Loucy (cell line): ENCODE data around the gene HOGA1.
A peak's percentile ranks its signal among the peaks of the same experiment; 100 is the strongest.

Source experiments
- H2AFZ ChIP-seq: fragments of 200-600 bp; sonication (generic); 2 replicates; pipeline ENCODE4 v1.6.0; 2016; ENCODE audit warnings: antibody characterized with exemption, mild to moderate bottlenecking, low read length, moderate library complexity
- H3F3A ChIP-seq: fragments of 200-600 bp; 2 replicates; pipeline ENCODE4 v1.6.0; 2016; ENCODE audit warnings: antibody characterized with exemption, low read depth, mild to moderate bottlenecking
- H3K27me3 ChIP-seq: fragments of 200-600 bp; sonication (generic); 2 replicates; pipeline ENCODE4 v1.6.1; 2014; ENCODE audit warnings: low read length, mild to moderate bottlenecking; ENCODE audit not compliant: insufficient read depth, poor library complexity, severe bottlenecking
- H3K36me3 ChIP-seq: fragments of 200-600 bp; sonication (generic); 2 replicates; pipeline ENCODE4 v1.6.1; 2016; ENCODE audit warnings: low read length; ENCODE audit not compliant: insufficient read depth
- H3K4me1 ChIP-seq: fragments of 200-600 bp; sonication (generic); 2 replicates; pipeline ENCODE4 v1.5.1; 2014; ENCODE audit warnings: low read length, mild to moderate bottlenecking; ENCODE audit not compliant: insufficient read depth, poor library complexity, severe bottlenecking
- H3K4me2 ChIP-seq: fragments of 200-600 bp; sonication (generic); 2 replicates; pipeline ENCODE4 v1.6.0; 2014; ENCODE audit warnings: antibody characterized with exemption, low read length, low read depth, mild to moderate bottlenecking; ENCODE audit not compliant: poor library complexity, severe bottlenecking
- H3K4me3 ChIP-seq: fragments of 200-600 bp; sonication (generic); 2 replicates; pipeline ENCODE4 v1.5.1; 2014; ENCODE audit warnings: low read length, mild to moderate bottlenecking, mixed read lengths; ENCODE audit not compliant: poor library complexity, severe bottlenecking
- H3K79me2 ChIP-seq: fragments of 200-600 bp; sonication (generic); 2 replicates; pipeline ENCODE4 v1.6.1; 2014; ENCODE audit warnings: low read length; ENCODE audit not compliant: insufficient read depth
- H3K9ac ChIP-seq: fragments of 200-600 bp; sonication (generic); 2 replicates; pipeline ENCODE4 v1.6.0; 2014; ENCODE audit warnings: mild to moderate bottlenecking, low read depth, low read length, moderate library complexity; ENCODE audit not compliant: poor library complexity, severe bottlenecking
- H3K9me2 ChIP-seq: fragments of 200-600 bp; sonication (generic); replicated peaks from 2 replicates; pipeline ENCODE4 v1.6.1; 2016; ENCODE audit warnings: low read depth, low read length, mixed read lengths
- H3K9me3 ChIP-seq: fragments of 200-600 bp; sonication (generic); 2 replicates; pipeline ENCODE4 v1.6.1; 2014; ENCODE audit warnings: mild to moderate bottlenecking, antibody characterized with exemption, low read length, low read depth; ENCODE audit not compliant: insufficient read depth
- H4K20me1 ChIP-seq: fragments of 200-600 bp; sonication (generic); 2 replicates; pipeline ENCODE4 v1.6.0; 2014; ENCODE audit warnings: antibody characterized with exemption, low read length, mild to moderate bottlenecking; ENCODE audit not compliant: insufficient read depth, poor library complexity, severe bottlenecking
- EZH2phosphoT487 ChIP-seq: fragments of 200-600 bp; IDR thresholded peaks from 2 replicates; pipeline ENCODE4 v1.6.1; 2018; ENCODE audit warnings: antibody characterized with exemption, mild to moderate bottlenecking, moderate library complexity, borderline replicate concordance
- TF ChIP-seq, protein P1 (sequence below): fragments of 200-600 bp; sonication (generic); conservative IDR thresholded peaks from 2 replicates; pipeline ENCODE4 v1.5.1; 2014; ENCODE audit warnings: mild to moderate bottlenecking, antibody characterized with exemption, low read length

HOGA1 gene

DNA sequence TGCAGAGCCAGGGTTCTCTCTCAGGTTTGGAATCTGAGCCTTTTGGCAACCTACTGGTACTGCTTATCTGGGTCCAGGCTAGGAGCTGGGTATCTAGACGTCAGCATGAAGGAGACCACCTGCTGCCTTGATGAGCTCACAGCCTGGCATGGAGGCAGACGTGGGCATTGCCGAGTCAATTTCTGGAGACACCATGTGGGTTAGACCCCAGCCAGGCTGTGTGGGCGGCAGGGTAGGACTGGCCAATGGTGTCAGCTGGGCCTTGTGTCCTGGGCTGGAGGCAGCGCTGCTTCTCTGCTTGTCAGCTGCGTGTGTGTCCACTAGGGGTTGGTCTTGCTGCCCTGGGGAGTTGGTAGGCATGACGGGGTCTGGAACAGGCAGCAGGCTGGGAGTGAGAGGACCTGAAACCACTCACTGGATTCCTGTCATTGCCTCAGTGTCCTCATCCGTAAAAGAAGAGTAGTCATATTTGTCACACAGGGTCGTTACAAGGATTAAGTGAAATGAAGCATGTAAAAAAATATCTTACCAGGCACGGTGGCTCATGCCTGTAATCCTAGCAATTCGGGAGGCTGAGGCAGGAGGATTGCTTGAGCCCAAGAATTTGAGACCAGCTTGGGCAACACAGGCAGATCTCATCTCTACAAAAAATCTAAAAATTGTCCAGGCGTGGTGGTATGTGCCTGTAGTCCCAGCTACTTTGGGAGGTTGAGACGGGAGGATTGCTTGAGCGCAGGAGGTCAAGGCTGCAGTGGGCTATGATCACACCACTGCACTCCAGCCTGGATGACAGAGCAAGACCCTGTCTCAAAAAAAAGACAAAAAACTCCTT lies 43.3 kb upstream of the HOGA1 start:
- H3K36me3 ChIP-seq: no peaks in the 10 kb centered on the region
- no peak overlapping the region for H3K9ac ChIP-seq
- H3K9me3 ChIP-seq: no peaks in the 10 kb centered on the region
- no peaks in the 10 kb centered on the region for H3K9me2 ChIP-seq
- H3K4me3 ChIP-seq: no peak overlapping the region
- H2AFZ ChIP-seq: no peak overlapping the region
- H3K4me1 ChIP-seq: peaks cover 13% of the 10 kb centered on the region
- TF ChIP-seq, protein P1, sequence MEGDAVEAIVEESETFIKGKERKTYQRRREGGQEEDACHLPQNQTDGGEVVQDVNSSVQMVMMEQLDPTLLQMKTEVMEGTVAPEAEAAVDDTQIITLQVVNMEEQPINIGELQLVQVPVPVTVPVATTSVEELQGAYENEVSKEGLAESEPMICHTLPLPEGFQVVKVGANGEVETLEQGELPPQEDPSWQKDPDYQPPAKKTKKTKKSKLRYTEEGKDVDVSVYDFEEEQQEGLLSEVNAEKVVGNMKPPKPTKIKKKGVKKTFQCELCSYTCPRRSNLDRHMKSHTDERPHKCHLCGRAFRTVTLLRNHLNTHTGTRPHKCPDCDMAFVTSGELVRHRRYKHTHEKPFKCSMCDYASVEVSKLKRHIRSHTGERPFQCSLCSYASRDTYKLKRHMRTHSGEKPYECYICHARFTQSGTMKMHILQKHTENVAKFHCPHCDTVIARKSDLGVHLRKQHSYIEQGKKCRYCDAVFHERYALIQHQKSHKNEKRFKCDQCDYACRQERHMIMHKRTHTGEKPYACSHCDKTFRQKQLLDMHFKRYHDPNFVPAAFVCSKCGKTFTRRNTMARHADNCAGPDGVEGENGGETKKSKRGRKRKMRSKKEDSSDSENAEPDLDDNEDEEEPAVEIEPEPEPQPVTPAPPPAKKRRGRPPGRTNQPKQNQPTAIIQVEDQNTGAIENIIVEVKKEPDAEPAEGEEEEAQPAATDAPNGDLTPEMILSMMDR: 0 out of 2 replicates have a peak, but pooled peaks have one; percentile 12
- no peak for TF ChIP-seq EZH2phosphoT487
- H3K4me2 ChIP-seq: no peak overlapping the region
- H3F3A ChIP-seq: no peaks in the 10 kb centered on the region
- H3K79me2 ChIP-seq: no peaks in the 10 kb centered on the region
- no peaks in the 10 kb centered on the region for H3K27me3 ChIP-seq
- no peaks in the 10 kb centered on the region for H4K20me1 ChIP-seq

DNA sequence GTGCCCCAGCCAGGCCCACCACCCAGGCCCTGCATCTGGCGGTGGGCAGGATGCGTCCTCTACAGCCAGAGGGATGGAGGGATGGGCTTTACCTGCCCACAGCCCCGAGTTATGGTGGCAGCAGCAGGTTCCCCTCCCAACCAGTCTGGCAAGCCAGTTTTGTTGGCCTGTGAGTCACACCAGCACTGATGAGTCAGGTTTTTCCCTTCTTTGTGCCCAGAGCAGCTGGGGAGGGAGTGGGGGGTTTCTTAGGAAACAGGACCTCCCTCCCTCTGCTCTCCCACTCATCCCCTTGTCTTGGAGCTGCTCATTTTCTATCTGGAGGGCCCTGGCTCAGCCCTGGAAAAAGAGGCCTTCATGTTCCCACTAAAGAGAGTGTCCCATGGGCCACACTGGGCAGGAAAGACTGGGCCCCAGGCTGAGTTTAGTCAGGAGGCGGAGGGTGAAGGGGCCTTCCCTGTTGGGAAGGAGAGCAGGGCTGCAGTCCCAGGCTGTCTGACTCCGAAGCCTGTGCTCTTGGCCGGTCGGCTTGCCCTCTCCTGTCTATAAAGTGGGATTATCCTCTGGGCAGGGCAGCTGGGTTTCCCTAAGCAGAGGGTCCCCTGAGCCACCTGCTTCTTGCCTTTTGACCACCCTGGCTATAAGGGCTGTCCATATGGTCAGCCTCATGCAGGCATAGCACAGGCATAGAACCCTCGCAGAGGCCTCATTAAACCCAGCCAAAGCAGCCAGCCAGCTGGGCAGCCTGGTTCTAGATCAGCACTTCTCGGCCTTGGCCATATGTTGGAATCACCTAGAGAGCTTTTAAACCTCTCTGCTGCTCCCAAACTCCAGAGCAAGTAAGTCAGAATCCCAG lies 41.8 kb upstream of the HOGA1 start:
- H4K20me1 ChIP-seq: no peaks in the 10 kb centered on the region
- H3K9me2 ChIP-seq: no peaks in the 10 kb centered on the region
- no peaks in the 10 kb centered on the region for H3K36me3 ChIP-seq
- H3K4me3 ChIP-seq: no peak overlapping the region
- TF ChIP-seq, protein P1: no peak
- TF ChIP-seq EZH2phosphoT487: no peak
- peaks cover 13% of the 10 kb centered on the region for H3K4me1 ChIP-seq
- H3K4me2 ChIP-seq: peak overlapping the region; percentile 32
- H3K9me3 ChIP-seq: no peaks in the 10 kb centered on the region
- H3K79me2 ChIP-seq: no peaks in the 10 kb centered on the region
- no peak overlapping the region for H2AFZ ChIP-seq
- peak overlapping the region; percentile 16 for H3K9ac ChIP-seq
- H3K27me3 ChIP-seq: no peaks in the 10 kb centered on the region
- H3F3A ChIP-seq: no peaks in the 10 kb centered on the region

DNA sequence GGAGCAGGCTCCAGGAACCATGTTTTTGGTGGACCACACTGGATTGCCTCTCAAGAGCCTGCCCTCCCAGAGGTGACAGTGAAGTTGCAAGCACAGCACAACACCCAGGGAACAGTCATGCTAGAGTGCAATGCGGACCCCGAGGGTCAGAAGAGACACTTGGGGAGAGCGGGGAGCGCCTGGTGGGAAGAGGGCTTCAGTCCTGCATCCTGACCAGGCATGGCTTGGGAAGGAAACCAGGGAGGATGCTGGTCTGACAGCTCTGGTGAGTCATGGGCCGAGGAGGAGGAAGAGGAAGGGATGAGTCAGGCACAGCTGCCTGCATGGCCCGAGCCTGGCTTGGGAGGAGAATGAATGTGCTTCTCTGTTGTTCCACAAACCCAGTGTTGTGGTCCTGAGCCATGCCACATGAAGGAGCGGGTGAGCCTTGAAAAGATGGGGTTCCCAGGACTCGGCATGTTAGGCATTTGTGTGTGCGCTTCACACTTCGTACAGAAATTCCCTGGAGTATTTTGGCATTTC lies 41.1 kb upstream of the HOGA1 start:
- no peaks in the 10 kb centered on the region for H3K27me3 ChIP-seq
- H3K9ac ChIP-seq: no peak overlapping the region
- no peak overlapping the region for H2AFZ ChIP-seq
- H3K4me2 ChIP-seq: peak overlapping the region; percentile 32
- TF ChIP-seq, protein P1: no peak
- no peak for TF ChIP-seq EZH2phosphoT487
- no peaks in the 10 kb centered on the region for H4K20me1 ChIP-seq
- H3K9me3 ChIP-seq: no peaks in the 10 kb centered on the region
- no peaks in the 10 kb centered on the region for H3K36me3 ChIP-seq
- peaks cover 13% of the 10 kb centered on the region for H3K4me1 ChIP-seq
- no peaks in the 10 kb centered on the region for H3K9me2 ChIP-seq
- H3F3A ChIP-seq: no peaks in the 10 kb centered on the region
- no peak overlapping the region for H3K4me3 ChIP-seq
- no peaks in the 10 kb centered on the region for H3K79me2 ChIP-seq
